Breast epithelium (tissue), 3 donors: ENCODE data around the gene FRRS1.

Experiments
- POLR2A ChIP-seq: fragments of 450-650 bp; IDR thresholded peaks from one replicate; pipeline ENCODE4 v1.6.1; 2016; ENCODE audit warnings: antibody characterized with exemption, mild to moderate bottlenecking, moderate library complexity
- POLR2AphosphoS5 ChIP-seq, 3 donors: sonication (generic); formaldehyde crosslinking; IDR thresholded peaks; one replicate each; pipeline ENCODE4 v1.6.1; 2017; ENCODE audit warnings: antibody characterized with exemption in 3 of 3
- TF ChIP-seq, protein P1 (sequence below), 3 donors: fragments of 450-650 bp; IDR thresholded peaks; one replicate each; pipeline ENCODE4 v1.5.1; 2016 to 2017; ENCODE audit warnings: antibody characterized with exemption in 3 of 3, mild to moderate bottlenecking in 3 of 3, moderate library complexity in 3 of 3

DNA sequence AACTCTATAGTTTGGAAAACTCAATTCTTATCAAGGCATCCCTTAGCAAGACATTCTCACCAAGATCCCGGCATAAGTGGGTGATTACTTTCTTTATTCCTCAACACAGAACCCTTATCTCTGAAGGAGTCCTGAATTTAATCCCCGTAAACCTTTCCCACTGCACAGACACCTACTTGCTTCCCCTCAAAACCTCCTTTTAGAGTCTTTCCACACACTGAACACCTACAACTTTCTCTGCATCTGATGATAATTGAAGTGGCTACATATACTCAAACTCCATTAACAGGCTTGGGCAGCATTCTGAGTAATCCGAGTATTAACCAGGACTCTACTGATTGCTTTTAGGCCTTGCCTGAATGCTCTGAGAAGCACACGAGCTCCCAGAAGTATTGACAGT, 97.1 kb downstream of the FRRS1 start:
- TF ChIP-seq POLR2A (no peak), POLR2AphosphoS5 (IDR thresholded peaks at IDR 0.05) (no peak)
- TF ChIP-seq, protein P1, sequence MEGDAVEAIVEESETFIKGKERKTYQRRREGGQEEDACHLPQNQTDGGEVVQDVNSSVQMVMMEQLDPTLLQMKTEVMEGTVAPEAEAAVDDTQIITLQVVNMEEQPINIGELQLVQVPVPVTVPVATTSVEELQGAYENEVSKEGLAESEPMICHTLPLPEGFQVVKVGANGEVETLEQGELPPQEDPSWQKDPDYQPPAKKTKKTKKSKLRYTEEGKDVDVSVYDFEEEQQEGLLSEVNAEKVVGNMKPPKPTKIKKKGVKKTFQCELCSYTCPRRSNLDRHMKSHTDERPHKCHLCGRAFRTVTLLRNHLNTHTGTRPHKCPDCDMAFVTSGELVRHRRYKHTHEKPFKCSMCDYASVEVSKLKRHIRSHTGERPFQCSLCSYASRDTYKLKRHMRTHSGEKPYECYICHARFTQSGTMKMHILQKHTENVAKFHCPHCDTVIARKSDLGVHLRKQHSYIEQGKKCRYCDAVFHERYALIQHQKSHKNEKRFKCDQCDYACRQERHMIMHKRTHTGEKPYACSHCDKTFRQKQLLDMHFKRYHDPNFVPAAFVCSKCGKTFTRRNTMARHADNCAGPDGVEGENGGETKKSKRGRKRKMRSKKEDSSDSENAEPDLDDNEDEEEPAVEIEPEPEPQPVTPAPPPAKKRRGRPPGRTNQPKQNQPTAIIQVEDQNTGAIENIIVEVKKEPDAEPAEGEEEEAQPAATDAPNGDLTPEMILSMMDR (IDR thresholded peaks at IDR 0.05), result no peak
